ENCODE results near the gene NT5DC4. TPM values are rescaled to one million over a fixed set of nuclear protein-coding genes. Genes with fewer than 3 reads are reported as not detected.
A peak's percentile ranks its signal among the peaks of the same experiment; 100 is the strongest.

Gene NT5DC4
- total RNA-seq, 1 donor = not detected

- H3K4me3 ChIP-seq (ENCODE audit: low read depth, low read length) = no peak overlapping the region
- no peak for TF ChIP-seq CTCF (IDR thresholded peaks at IDR 0.05; ENCODE audit: insufficient read depth, low read length)
- DNase-seq (ENCODE audit: low read depth) = peak; percentile 28
These were observed 12.6 kb downstream of the NT5DC4 start for GRCh38 chr2:112733456-112733855.

DNA sequence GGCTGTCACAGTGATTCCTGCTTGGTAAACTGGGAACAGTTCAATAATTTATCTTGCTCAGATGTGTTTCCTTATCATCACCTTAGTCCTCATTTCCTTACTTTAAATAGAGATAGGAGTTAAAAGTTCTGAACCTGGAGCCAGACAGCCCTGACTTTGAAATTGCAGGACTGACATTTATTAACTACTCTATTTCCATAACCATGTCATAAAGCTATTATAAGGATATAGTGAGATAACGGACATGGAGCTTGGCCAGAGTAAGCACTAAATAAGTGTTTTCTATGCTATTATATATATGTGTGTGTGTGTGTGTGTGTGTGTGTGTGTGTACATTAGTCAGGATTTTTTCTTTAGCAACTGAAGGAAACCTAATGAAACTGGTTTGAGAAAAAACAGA, 13.1 kb downstream of the NT5DC4 start:
- H3K4me3 ChIP-seq (ENCODE audit: low read depth, low read length) = no peak overlapping the region
- DNase-seq (ENCODE audit: low read depth) = peak; percentile 46

DNA sequence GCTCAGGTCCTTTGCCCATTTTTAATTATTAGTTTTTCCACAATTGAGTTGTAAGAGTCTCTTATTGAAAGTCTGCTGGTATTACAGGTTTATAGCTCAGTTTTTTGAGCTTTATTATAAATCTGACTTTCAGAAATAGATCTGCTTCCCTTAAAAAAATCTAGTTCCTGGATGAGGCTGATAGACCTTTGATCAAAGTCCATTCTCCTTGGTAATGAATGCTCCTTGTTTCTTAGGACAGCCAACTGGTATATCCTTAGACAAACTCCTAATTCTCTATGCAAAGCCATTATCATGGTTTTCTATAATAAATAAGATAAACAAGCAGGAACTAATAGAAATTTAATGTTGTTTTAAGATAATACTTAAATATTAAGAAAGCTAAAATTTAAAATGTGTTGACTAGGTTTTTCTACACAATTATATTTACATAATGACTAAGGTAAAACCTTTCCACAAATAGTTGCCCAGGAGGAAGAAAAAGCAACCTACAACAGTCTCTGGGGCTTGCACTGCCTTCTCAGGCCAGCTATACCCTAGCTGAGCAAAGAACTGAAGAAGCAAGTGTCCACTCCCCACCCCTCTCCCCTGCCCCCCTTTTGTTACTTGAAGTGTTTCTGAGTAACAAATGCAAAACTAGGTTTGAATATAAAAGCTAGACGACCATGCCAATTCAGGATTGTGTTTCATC, 16.9 kb downstream of the NT5DC4 start:
- DNase-seq (ENCODE audit: low read depth) = no peak
- no peak for TF ChIP-seq CTCF (IDR thresholded peaks at IDR 0.05; ENCODE audit: insufficient read depth, low read length)
- H3K4me3 ChIP-seq (ENCODE audit: low read depth, low read length) = no peak overlapping the region

More for the DNA sequence above, 13.1 kb downstream of the NT5DC4 start:
- no peak for TF ChIP-seq CTCF (IDR thresholded peaks at IDR 0.05; ENCODE audit: insufficient read depth, low read length)

GRCh38 chr2:112740527-112740926, 19.7 kb downstream of the NT5DC4 start:
- TF ChIP-seq CTCF (IDR thresholded peaks at IDR 0.05; ENCODE audit: insufficient read depth, low read length) = no peak
- DNase-seq (ENCODE audit: low read depth) = no peak
- H3K4me3 ChIP-seq (ENCODE audit: low read depth, low read length) = no peak overlapping the region

- peak; percentile 84 for DNase-seq (ENCODE audit: low read depth)
- TF ChIP-seq CTCF (IDR thresholded peaks at IDR 0.05; ENCODE audit: insufficient read depth, low read length) = peak; percentile 100
- H3K4me3 ChIP-seq (ENCODE audit: low read depth, low read length) = no peak overlapping the region
These were observed 29.1 kb downstream of the NT5DC4 start for GRCh38 chr2:112749755-112750559.

DNA sequence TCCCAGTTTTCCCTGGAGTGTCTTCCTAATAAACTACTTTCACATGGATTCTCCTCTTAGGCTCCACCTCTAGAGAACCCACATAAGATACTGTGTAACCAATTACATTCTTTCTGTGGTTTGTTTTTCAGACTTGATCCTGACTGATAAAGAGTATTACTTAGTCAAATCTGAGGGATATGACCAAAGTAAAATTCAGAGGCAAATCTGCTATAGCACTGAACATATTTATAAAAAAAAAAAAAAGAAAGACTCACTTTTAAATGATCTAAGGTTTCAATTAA, 29.7 kb downstream of the NT5DC4 start:
- peak; percentile 62 for DNase-seq (ENCODE audit: low read depth)
- no peak for TF ChIP-seq CTCF (IDR thresholded peaks at IDR 0.05; ENCODE audit: insufficient read depth, low read length)

More for the DNA sequence above, 29.7 kb downstream of the NT5DC4 start:
- H3K4me3 ChIP-seq (ENCODE audit: low read depth, low read length) = no peak overlapping the region

Measured in fibroblast of the aortic adventitia (primary cell).